Medulla oblongata (tissue), 1 donor: Measurements from ENCODE around the gene PRTG.
A peak's percentile ranks its signal among the peaks of the same experiment; 100 is the strongest.
"Not testable (repeated sequence)": the region's sequence is repeated elsewhere in the genome, so short reads cannot be mapped to it uniquely, and the experiment has no call there.

Experiments used
- DNase-seq: peaks from one replicate; pipeline ENCODE4 v3.0.0-alpha.2; 2015; ENCODE audit errors: extremely low spot score

Gene PRTG, protein sequence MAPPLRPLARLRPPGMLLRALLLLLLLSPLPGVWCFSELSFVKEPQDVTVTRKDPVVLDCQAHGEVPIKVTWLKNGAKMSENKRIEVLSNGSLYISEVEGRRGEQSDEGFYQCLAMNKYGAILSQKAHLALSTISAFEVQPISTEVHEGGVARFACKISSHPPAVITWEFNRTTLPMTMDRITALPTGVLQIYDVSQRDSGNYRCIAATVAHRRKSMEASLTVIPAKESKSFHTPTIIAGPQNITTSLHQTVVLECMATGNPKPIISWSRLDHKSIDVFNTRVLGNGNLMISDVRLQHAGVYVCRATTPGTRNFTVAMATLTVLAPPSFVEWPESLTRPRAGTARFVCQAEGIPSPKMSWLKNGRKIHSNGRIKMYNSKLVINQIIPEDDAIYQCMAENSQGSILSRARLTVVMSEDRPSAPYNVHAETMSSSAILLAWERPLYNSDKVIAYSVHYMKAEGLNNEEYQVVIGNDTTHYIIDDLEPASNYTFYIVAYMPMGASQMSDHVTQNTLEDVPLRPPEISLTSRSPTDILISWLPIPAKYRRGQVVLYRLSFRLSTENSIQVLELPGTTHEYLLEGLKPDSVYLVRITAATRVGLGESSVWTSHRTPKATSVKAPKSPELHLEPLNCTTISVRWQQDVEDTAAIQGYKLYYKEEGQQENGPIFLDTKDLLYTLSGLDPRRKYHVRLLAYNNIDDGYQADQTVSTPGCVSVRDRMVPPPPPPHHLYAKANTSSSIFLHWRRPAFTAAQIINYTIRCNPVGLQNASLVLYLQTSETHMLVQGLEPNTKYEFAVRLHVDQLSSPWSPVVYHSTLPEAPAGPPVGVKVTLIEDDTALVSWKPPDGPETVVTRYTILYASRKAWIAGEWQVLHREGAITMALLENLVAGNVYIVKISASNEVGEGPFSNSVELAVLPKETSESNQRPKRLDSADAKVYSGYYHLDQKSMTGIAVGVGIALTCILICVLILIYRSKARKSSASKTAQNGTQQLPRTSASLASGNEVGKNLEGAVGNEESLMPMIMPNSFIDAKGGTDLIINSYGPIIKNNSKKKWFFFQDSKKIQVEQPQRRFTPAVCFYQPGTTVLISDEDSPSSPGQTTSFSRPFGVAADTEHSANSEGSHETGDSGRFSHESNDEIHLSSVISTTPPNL

DNA sequence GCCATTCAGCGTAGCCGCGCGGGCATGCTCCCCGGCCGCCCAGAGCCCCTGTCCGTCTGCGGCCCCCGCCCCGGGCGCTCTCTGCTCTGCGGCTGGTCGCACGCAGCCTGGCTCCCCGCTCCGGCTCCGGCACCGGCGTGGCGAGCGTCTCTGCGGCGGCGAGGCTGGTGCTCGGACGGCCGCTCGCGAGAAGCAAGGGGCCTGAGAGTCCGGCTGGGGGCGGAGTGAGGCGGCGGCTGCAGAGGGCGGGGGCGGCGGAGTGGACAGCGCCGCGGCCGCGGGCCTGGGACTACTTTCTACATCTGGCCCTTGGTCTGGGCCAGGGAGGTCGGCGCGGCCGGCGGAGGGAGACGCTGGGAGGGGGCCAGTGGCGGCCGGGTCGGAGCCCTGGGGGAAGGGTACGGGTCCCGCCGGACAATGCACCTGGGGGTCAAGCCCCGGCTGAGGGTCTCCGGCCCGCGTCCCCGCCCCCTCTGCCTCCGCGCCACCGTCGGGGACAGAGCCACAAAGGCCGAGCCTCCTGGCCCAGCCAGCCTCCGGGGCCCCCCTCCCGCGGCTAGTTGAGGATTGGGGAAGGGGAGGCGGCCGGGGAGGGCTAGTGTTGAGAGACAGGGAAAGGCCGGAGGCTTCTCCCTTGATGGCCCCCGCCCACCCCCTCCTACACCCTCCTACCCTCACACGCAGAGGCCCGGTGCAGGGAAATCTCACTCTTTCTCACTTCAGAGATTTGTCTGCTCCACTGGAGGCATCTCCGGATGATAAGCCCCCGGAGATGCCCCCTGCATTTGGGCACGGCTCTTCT, at the start of gene PRTG:
TSS of gene PRTG (minus strand) at position 226 of the 802 bp plus-strand sequence. CDS start at position 5, 221 bp downstream.
- DNase-seq = peak; percentile 44

DNA sequence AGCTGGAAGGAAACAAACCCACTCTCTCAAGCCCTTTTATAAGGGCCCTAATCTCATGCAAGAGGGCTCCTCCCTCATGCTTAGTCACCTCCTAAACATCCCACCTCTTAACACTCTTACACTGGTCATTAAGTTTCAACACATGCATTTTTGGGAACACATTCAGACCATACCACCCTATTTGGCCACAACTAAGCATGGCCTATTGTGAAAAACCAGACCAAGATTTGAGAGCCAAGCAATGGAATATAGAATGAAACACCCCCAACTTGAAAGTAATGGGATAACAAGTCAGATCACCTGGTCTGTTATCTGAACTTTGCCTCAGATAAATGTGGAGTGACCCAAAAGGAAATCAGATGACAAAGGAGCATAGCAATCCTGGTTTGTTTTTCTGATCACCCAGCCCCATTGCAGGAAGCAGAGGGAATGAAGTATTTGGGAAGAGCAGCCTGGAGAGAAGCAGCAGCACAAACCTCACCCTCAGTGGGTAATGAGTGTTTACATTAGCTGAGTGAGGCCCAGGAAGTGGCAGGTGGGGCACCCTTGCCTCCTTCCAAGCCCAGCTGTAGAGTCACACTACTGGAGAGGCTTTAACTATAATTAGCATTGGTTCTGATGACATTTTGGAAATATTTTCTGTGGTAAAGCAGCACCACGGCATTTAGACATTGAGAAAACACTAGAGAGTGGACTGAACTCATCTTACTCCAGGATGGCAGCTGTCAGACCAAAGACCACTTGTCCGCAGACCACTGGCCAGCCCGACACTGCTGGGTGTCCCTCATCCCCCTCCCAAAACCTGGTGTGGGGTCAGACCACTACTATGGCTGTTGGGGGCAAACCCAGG, 48.8 kb upstream of the PRTG start:
- no peak for DNase-seq

DNA sequence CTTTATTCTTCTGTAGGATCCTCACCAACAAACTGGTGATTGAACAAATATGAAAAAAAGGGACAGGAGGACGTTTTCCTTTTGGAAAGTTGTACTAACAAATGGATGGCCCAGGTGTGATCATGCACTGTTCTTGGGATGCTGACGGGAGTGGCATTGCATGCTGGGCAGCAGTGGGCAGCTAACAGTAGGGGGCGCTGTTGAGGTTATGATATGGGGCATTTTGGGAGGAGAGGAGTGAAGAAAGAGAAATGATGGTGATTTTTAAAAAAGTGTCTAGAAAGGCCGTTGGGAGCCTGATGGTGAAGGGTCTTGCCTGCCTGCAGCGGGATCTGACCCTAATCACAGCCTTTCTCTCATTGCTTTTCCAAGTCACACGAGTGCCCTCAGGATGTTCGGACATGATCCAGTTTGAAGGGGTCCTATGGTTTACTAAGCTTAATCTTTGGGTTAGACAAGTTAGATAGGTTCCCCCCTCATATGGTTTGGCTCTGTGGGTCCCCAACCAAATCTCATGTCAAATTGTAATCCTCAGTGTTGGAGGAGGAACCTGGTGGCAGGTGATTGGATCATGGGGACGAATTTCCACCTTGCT, 46.2 kb upstream of the PRTG start:
- DNase-seq = no peak

DNA sequence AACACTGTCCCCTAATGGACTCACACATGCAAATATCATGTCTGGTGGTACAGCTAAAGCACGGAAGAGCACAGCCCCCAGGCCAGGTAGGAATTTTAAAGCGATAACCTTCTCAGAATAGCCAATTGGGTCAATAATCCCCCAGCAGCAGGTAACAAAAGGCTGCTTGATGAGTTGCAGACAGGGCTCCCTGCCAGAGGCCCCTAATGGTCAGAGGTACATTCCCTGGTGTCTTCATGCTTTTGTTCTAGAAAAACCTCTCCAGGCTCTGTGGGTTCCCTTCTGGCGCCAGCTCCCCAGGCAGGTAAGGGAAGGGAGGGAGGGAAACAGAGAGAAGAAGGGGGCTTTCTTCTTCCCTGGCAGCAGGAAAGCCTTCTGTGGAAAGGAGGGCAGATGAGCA, 43.4 kb upstream of the PRTG start:
- DNase-seq = no peak

DNA sequence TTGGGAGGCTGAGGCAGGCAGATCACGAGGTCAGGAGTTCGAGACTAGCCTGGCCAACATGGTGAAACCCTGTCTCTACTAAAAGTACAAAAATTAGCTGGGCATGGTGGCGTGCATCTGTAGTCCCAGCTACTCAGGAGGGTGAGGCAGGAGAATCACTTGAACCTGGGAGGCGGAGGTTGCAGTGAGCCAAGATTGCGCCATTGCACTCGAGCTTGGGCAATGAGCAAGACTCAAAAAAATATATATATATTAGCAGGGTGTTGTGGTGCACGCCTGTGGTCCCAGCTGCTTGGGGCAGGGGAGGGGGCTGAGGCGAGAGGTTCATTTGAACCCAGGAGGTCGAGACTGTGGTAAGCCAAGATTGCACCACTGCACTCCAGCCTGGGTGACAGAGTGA, 42.6 kb upstream of the PRTG start:
- not testable (repeated sequence) for DNase-seq

DNA sequence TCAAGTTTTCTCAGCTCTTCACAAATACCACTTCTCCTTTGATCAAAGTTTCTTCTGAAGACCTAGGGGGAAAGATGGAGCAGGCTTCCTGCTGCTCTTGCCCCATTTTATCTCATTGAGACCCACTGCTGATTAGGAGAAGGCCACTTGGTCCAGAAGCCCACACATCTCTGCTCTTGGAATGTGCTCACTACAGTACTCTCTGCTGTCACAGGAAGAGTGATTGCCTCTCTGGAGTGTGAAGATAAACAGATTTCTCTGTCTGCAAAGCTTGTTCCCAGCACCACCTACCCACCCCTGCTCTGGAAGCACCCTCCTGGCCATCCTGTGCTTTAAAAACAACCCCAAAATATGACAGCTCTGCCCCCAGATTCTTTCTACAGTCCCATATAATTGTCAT, 41.3 kb upstream of the PRTG start:
- no peak for DNase-seq

DNA sequence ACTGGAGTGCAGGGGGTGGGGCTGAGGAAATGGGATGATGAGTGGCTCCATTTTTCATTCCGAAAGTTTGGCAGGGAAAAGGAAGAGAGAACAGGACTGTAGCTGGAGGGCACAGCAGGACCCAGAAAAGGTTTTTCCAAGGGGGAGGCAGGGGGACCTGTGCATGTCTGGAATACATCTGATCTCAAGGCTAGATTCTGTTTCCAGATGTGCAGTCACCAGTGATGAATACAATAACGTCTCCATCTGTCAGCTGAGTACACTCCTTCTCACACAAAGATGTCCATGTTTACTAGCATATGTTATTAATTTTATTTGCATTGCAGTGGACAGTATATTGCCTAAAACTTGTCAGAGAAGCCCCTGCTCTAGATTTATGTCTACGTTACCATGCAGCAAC, 39.9 kb upstream of the PRTG start:
- no peak for DNase-seq

DNA sequence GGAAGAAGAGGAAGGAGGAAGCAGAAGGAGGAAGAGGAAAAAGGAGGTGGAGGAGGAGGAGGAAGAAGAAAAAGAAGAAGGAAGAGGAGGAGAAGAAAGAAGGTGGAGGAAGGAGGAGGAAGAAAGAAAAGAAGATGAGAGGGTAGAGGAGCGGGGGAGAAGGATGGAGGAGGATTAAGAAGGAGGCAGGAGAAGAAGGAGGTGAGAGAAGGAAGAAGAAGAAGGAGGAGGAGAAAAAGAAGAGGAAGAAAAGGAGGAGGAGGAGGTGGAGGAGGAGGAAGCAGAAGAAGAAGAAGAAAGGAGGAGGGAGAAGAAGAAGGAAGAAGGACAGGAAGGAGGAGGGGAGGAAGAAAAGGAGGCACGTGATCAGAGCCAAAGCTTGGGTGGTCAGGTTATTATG, 37.3 kb upstream of the PRTG start:
- DNase-seq = no peak

DNA sequence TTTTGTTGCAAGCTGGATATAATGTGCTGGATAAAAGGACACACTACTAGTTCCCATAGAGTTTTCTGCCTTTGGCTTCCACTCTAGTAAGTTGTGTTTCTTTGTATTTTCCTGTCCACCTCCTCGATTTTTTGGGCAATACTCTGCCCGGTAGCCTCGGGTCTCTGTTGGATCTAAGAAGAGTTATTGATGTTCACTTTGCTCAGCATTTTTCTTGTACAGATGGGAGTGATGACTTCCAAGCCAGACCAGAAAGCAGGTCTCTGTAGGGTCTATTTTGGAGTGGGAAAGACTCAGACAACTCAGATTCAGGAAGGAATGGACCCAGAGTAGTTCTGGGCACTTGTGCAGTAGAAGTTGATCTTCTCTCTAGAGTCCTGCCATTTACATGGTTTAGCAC, 36.0 kb upstream of the PRTG start:
- DNase-seq = no peak

DNA sequence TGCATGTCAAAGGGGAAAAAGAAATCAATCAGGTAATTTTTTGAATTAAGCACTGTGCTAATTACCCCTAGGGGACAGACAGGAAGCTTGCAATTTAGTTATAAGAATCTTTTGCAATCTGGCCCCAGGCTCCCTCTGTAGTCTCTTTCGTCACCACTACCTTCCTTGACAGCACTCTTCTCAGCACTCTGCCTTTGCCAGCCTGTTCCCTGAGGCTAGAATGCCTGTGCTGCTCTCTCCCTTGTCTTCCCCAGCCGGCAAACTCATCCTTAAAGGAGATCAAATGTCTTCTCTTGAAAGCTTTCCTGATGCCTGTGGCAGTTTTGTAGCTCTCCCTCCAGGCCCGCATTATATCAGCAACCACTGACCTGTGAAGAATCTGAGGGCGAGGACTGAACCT, 32.4 kb upstream of the PRTG start:
- DNase-seq = no peak

DNA sequence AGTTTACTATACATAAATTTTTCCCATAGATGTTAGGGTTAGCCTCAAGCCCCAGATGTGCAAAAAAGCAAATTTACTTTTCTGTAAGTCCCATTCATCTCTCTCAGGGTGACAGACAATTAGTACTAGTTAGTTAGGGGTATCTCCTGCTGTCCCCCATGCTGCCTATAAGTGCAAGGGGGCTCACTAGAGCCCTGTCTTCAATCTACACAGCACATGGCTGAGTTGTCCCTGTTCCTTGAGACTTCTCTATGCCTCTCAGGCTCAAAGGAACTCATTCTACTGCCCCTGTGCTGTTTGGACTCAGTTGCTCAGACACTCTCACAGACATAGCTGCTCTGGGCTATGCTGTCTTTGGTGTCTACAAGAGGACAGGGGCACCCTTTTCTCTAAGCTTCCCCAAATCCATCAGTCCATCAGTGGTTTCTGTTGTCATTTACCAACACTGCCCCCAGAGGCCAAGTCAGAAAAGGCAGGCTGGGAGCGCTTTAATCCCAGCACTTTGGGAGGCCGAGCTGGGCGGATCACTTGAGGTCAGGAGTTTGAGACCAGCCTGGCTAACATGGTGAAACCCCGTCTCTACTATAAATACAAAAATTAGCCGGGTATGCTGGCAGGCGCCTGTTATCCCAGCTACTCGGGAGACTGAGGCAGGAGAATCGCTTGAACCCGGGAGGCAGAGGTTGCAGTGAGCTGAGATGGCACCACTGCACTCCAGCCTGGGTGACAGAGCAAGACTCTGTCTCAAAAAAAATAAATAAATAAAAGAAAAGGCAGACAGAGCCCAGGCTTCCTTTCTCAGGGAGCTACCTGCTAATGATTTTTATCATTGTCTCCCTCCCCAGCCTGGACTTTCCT, 31.4 kb upstream of the PRTG start:
- peak; percentile 38 for DNase-seq

DNA sequence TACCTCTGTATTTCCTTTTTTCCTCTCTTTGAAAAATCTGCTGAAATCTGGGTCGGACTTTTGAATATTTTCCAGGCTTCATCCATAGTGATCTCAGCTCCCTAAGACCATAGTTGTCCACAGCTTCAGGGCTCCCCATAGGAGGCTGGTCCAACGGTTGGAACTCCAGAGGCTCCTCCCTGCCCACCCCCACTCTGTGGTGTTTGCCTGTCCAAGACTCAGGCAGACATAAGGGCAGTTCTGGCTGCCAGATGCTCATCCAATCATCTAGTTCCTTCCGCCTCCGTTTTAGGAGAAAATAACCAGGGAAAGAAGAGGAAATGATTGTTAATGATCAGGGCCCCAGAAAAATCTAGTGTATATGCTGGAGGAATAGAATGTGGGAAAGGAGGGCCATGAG, 27.9 kb upstream of the PRTG start:
- no peak for DNase-seq

DNA sequence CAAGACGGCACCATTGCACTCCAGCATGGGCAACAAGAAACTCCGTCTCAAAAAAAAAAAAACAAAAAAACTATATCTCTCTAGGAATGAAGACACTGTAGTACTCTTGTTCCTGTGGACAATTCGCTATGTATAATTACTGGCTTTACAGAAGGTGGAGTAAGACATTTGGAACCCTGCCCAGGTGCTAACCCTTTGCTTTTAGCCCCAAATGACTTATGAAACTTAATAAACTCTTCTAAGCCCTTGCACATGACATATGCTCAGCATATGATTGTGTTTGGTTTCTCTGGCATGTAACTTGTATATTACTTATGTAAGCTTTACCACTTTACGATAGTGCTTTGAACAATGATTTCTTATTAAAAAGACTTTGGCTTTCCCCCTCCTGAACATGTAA, 27.3 kb upstream of the PRTG start:
- DNase-seq = no peak

DNA sequence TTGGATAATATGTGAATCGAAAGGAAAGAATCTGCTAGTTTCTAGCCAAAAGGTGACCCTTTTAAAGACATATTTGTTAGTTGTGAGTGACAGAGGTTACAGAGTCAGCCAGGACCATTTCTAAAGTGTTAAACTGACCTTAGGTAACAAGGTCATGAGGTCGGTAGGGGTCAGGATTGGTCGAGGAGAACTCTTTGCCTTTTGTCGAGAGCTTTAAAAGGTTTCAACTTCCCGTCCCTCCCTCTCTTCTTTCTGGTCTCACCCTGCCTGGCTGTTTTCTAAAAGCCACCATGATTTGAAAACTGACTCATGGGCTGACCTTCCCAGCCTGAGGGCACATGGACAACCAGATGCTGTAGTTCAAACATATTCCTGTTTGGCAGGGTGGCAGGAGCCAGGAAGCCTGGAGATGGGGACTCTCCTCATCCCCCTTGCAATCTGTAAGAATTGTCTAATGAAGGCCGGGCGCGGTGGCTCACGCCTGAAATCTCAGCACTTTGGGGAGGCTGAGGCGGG, 25.8 kb upstream of the PRTG start:
- no peak for DNase-seq

DNA sequence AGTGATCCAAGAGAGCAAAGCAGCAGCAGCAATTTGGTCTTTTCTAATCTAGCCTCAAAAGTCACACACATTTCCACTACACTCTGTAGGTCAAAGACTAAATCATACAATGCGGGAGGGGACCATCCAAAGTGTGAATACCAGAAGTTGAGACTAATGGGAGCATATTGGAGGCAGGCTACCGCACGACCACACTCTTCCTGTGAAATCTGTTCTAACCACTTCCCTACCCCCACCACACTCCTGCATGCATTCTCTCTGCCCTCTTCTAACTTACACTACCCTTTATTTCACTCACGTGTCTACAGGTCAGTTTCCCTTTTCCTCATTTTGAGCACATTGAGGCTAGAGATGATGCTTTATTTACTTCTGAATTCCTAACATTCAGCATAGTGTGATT, 23.7 kb upstream of the PRTG start:
- no peak for DNase-seq

DNA sequence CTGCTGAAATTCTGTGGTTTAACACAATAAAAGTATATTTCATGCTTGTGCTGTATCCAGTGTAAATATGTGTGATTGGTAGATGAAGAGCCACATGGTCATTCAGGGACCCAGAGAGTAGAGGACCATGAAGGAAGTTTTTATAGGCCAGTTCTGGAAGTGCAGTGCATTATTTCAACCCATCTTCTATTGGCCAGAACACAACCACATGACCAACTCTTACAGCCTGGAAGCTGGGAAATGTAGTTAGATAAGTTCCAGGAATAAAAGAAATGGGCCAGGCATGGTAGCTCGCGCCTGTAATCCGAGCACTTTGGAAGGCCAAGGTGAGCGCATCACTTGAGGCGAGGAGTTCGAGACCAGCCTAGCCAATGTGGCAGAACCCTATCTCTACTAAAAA, 21.4 kb upstream of the PRTG start:
- no peak for DNase-seq

DNA sequence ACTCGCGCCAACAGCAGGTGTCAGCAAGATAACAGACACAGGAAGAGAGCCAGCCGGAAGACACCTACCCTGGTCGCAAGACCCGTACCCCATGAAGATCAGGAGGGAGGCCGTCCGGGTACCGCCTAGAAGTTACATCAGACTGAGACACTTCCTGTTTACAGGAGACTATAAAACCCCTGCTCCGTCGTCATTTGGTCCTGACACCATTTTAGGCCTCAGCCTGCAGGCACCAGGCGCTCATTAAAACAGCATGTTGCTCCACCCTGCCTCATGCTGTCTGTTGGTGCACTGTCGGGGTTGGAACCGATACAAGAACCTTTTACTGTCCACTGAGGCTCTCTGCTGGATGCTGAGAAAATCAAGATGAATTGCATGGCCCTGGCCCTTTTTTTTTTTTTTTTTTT, 15.6 kb upstream of the PRTG start:
- no peak for DNase-seq

DNA sequence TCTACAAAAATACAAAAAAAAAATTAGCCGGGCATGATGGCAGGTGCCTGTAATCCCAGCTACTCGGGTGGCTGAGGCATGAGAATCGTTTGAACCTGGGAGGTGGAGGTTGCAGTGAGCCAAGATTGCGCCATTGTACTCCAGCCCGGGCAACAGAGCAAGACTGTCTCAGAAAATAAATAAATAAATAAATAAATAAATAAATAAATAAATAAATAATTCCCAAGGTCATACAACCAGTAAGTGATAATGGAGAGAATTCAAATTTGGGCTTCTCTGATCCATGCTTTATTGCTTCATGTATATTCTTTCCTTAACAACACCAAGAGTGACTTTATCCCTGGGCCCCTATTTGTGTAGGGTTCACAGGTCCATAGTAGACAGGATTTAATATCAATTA, 10.5 kb upstream of the PRTG start:
- DNase-seq = not testable (repeated sequence)

DNA sequence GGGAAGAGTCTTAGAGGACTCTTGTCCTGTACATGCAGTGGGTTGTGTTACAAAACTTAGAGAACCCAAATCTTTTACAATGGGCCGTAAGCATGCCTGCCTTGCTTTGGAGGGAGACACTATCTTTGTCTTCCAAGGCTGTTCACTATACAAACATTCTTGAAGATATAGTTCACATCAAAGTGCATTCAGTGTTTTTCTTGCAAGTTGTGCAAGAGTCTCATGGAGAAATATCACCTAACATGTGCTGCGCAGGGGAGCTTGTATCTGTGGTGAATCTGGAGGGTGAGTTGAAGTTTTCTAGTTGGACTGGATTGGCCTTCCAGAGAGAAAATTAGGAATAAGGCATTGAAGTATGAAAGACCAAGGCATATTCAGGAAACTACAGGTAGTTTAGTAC, 7.8 kb upstream of the PRTG start:
- no peak for DNase-seq
